ENCODE data around the gene ADAM19. TPM values are rescaled to one million over a fixed set of nuclear protein-coding genes. Genes with fewer than 3 reads are reported as not detected.

Gene ADAM19
- polyA plus RNA-seq, 1 of the 3 experiments (the other 2 are of a cell fraction) = 46.9 TPM

GRCh38 chr5:157546456-157547100 lies 29.0 kb downstream of the ADAM19 start:
- Histone ChIP-seq H3K36me3 (replicated peaks in 1 of 2; ENCODE audit: control insufficient read depth in 1 of 2, insufficient read depth in 2 of 2, low read length in 1 of 2) (peaks cover 0 to 23% of the 10 kb centered on the region in 2 experiments), H3F3A (replicated peaks; ENCODE audit: insufficient read depth) (peaks cover 9% of the 10 kb centered on the region), H3K4me2 (no peak overlapping the region), H3K27ac (ENCODE audit: low read depth in 2 of 2, low read length in 1 of 2) (no peak overlapping the region), H3K9me2 (no peaks in the 10 kb centered on the region), H3K27me3 (ENCODE audit: insufficient read depth) (no peaks in the 10 kb centered on the region), H3K79me2 (ENCODE audit: insufficient read depth) (peaks cover 100% of the 10 kb centered on the region), H3K9me3 (no peaks in the 10 kb centered on the region), H3K9ac (no peak overlapping the region), H4K20me1 (ENCODE audit: insufficient read depth) (peaks cover 89% of the 10 kb centered on the region), H3K4me1 (ENCODE audit: control insufficient read depth in 1 of 2, insufficient read depth in 2 of 2, low read depth in 1 of 2, low read length in 1 of 2) (peaks cover 0 to 39% of the 10 kb centered on the region in 2 experiments), H3K4me3 (ENCODE audit: low read depth in 2 of 2, low read length in 1 of 2) (no peak overlapping the region), H2AFZ (ENCODE audit: low read depth) (no peak overlapping the region)
- CTCF ChIA-PET = interaction anchor here (1.2 to 1.4 kb wide), 2 partner anchors 172 to 219 kb away, joined by 3 read pairs; no protein-coding TSS in a partner anchor
- 94% methylated on average over 6 of the region's 6 CpGs for WGBS (ENCODE audit: low lambda C conversion rate)
- no peak for DNase-seq
- TF ChIP-seq FOSL2 (IDR thresholded peaks at IDR 0.05; ENCODE audit: borderline replicate concordance, low read depth) (no peak), RCOR1 (IDR thresholded peaks at IDR 0.05; ENCODE audit: low read length) (no peak), NRF1 (IDR thresholded peaks at IDR 0.05; ENCODE audit: low read depth, low read length) (no peak), YY1 (IDR thresholded peaks at IDR 0.05; ENCODE audit: low read depth) (no peak), POLR2AphosphoS5 (IDR thresholded peaks at IDR 0.05; ENCODE audit: low read depth, low read length) (no peak), GABPA (IDR thresholded peaks at IDR 0.05; ENCODE audit: low read depth) (no peak), SIN3A (IDR thresholded peaks at IDR 0.05; ENCODE audit: borderline replicate concordance, low read depth, low read length) (no peak), ELF1 (IDR thresholded peaks at IDR 0.05) (no peak), RXRA (IDR thresholded peaks at IDR 0.05; ENCODE audit: borderline replicate concordance, low read depth) (no peak), USF2 (IDR thresholded peaks at IDR 0.05; ENCODE audit: borderline replicate concordance, low read depth, low read length) (no peak), TCF12 (IDR thresholded peaks at IDR 0.05) (no peak), CTCF (IDR thresholded peaks at IDR 0.05) (no peak), RAD21 (IDR thresholded peaks at IDR 0.05; ENCODE audit: low read length) (no peak), TAF1 (IDR thresholded peaks at IDR 0.05; ENCODE audit: borderline replicate concordance, low read depth, low read length) (no peak)
- POLR2A ChIA-PET = no interaction called here

- peaks cover 93% of the 10 kb centered on the region for H4K20me1 ChIP-seq (ENCODE audit: insufficient read depth)
- H3K27ac ChIP-seq (ENCODE audit: low read depth in 2 of 2, low read length in 1 of 2) = no peak overlapping the region
- no peaks in the 10 kb centered on the region for H3K9me2 ChIP-seq
- H3K9ac ChIP-seq = no peak overlapping the region
- H3K4me2 ChIP-seq = no peak overlapping the region
- H3K4me3 ChIP-seq (ENCODE audit: low read depth in 2 of 2, low read length in 1 of 2) = no peak overlapping the region
- no peak for TF ChIP-seq MXI1 (IDR thresholded peaks at IDR 0.05; ENCODE audit: low read depth, low read length)
- TF ChIP-seq CTCF (IDR thresholded peaks at IDR 0.05) = no peak
- TF ChIP-seq IRF3 (IDR thresholded peaks at IDR 0.05; ENCODE audit: low read depth, low read length) = no peak
- no peak for TF ChIP-seq USF2 (IDR thresholded peaks at IDR 0.05; ENCODE audit: borderline replicate concordance, low read depth, low read length)
- TF ChIP-seq TAF1 (IDR thresholded peaks at IDR 0.05; ENCODE audit: borderline replicate concordance, low read depth, low read length) = no peak
- ChIA-PET POLR2A (no interaction called here), CTCF (interaction anchor here (1.2 to 1.4 kb wide), 2 partner anchors 173 to 218 kb away, joined by 3 read pairs; no protein-coding TSS in a partner anchor)
- 100% methylated on average over 4 of the region's 4 CpGs for WGBS (ENCODE audit: low lambda C conversion rate)
- no peak overlapping the region for H2AFZ ChIP-seq (ENCODE audit: low read depth)
- peaks cover 100% of the 10 kb centered on the region for H3K79me2 ChIP-seq (ENCODE audit: insufficient read depth)
- no peak for DNase-seq
- H3K4me1 ChIP-seq (ENCODE audit: control insufficient read depth in 1 of 2, insufficient read depth in 2 of 2, low read depth in 1 of 2, low read length in 1 of 2) = peaks cover 7 to 46% of the 10 kb centered on the region in 2 experiments
- no peaks in the 10 kb centered on the region for H3K27me3 ChIP-seq (ENCODE audit: insufficient read depth)
- peaks cover 0 to 18% of the 10 kb centered on the region in 2 experiments for H3K36me3 ChIP-seq (replicated peaks in 1 of 2; ENCODE audit: control insufficient read depth in 1 of 2, insufficient read depth in 2 of 2, low read length in 1 of 2)
- H3K9me3 ChIP-seq = no peaks in the 10 kb centered on the region
- H3F3A ChIP-seq (replicated peaks; ENCODE audit: insufficient read depth) = peaks cover 16% of the 10 kb centered on the region
These were observed 29.8 kb downstream of the ADAM19 start for GRCh38 chr5:157545610-157546310.

Data from SK-N-SH (cell line).